Measurements from ENCODE around the gene GOLGB1. TPM values are rescaled to one million over a fixed set of nuclear protein-coding genes. Genes with fewer than 3 reads are reported as not detected.

Gene GOLGB1
- total RNA-seq, 4 donors from 2014 or later, result 32.6 to 78.3 (median 54.9) TPM

DNA sequence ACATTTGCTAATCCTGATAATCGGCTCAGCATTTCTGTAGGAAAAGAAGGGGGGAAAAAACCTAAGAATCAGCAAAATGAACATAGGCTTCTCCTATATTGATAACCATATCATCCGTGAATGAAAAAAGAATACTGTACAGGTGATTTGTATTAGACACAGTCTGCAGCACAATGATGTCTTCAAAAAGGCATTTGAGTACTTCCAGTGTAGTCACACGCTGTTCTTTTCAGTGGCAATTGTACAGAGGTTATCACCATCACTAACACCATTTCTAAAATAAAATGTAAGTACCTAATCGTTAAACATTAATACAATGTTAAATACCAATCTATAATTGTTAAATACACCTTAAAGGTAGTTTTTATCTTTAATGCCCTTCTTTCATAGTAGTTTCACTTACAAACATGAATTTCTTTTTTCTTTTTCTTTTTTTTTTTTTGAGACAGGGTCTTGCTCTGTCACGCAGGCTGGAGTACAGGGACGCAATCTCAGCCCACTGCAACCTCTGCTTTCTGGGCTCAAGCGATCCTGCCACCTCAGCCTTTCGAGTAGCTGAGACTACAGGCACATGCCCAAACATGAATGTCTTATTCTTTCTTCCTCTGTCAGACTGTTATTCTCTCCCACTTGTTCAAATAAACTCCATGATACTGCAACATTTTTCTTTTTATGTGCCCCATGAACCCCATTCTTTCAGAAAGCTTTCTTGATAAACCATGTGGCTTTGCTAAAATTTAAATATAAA lies 18.4 kb downstream of the GOLGB1 start:
- H3K4me1 ChIP-seq, result no peaks in the 10 kb centered on the region
- no peak overlapping the region for H3K4me3 ChIP-seq
- no peak overlapping the region for H3K27ac ChIP-seq
- no peak for DNase-seq
- no peaks in the 10 kb centered on the region for H3K9me3 ChIP-seq
- intact Hi-C loops (cut with DNase I; ENCODE audit: low total_unique reads), result no loop called here
- TF ChIP-seq POLR2A (IDR thresholded peaks at IDR 0.05) (no peak), CTCF (IDR thresholded peaks at IDR 0.05) (no peak)
- no peaks in the 10 kb centered on the region for H3K36me3 ChIP-seq
- H3K27me3 ChIP-seq, result no peaks in the 10 kb centered on the region

DNA sequence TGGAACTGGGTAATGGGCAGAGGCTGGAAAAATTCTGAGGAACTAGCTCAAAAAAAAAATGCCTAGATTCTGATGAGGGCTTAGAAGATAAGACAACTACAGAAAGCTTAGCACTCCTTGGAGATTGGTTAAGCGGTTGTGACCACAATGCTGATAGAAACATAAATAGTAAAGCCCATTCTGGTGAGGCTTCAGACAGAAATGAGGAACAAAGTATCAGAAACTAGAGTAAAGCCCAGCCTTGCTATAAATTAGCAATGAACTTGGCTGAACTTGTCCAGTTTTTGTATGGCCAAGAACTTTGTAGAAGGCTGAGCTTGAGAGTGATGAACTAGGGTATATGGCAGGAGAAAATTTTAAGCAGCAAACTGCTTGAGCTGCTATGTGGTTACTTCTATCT lies 25.4 kb downstream of the GOLGB1 start:
- DNase-seq, result no peak
- Histone ChIP-seq H3K27me3 (no peaks in the 10 kb centered on the region), H3K4me1 (no peaks in the 10 kb centered on the region), H3K9me3 (no peaks in the 10 kb centered on the region), H3K4me3 (no peak overlapping the region), H3K36me3 (no peaks in the 10 kb centered on the region), H3K27ac (no peak overlapping the region)
- intact Hi-C loops (cut with DNase I; ENCODE audit: low total_unique reads), result no loop called here
- TF ChIP-seq CTCF (IDR thresholded peaks at IDR 0.05) (no peak), POLR2A (IDR thresholded peaks at IDR 0.05) (no peak)

DNA sequence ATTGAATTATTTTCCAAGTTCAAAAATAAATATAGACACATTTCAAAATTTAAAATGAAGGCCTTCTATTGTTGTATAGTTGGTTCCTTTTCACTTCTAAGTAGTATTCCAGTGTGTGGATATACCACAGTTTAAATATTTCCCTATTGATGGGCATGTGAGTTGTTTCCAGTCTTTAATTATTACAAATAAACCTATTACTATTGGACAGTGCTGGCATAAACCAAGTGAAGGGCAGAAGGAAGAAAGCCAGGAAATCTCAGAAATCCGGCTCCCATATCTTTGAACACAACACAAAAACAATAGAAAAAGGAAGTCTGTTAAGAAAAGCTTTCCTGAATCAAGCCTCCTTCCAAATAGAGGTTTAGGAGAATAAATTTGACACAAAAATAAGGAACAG lies 26.1 kb downstream of the GOLGB1 start:
- H3K9me3 ChIP-seq, result no peaks in the 10 kb centered on the region
- TF ChIP-seq POLR2A (IDR thresholded peaks at IDR 0.05) (no peak), CTCF (IDR thresholded peaks at IDR 0.05) (no peak)
- no peaks in the 10 kb centered on the region for H3K4me1 ChIP-seq
- no peaks in the 10 kb centered on the region for H3K27me3 ChIP-seq
- no peak overlapping the region for H3K4me3 ChIP-seq
- H3K36me3 ChIP-seq, result no peaks in the 10 kb centered on the region
- no peak for DNase-seq
- intact Hi-C loops (cut with DNase I; ENCODE audit: low total_unique reads), result no loop called here
- H3K27ac ChIP-seq, result no peak overlapping the region

GRCh38 chr3:121722411-121722810 lies 27.1 kb downstream of the GOLGB1 start:
- no peaks in the 10 kb centered on the region for H3K36me3 ChIP-seq
- H3K27ac ChIP-seq, result no peak overlapping the region
- no peaks in the 10 kb centered on the region for H3K4me1 ChIP-seq
- intact Hi-C loops (cut with DNase I; ENCODE audit: low total_unique reads), result no loop called here
- no peaks in the 10 kb centered on the region for H3K27me3 ChIP-seq
- no peak for DNase-seq
- no peak for TF ChIP-seq CTCF (IDR thresholded peaks at IDR 0.05)
- no peak for TF ChIP-seq POLR2A (IDR thresholded peaks at IDR 0.05)
- no peak overlapping the region for H3K4me3 ChIP-seq
- no peaks in the 10 kb centered on the region for H3K9me3 ChIP-seq

DNA sequence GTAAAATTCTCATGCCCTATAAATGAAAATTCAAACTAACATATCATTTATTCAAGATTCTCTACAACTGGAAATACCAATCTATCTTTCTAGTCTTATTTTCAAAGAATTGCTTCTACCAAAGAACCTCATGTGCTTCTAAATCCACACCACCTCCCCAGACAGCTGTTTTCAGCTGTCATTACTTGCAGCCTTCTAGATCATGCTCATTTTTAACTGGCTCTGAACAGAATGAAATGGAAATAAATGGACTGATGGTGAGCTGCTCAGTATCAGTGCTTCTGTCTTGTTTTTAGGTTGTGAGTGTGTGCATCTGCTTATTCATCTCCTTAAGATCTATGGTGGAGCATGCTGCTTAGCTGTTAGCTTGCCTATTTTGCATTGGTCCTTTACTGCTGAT lies 29.4 kb downstream of the GOLGB1 start:
- Histone ChIP-seq H3K9me3 (no peaks in the 10 kb centered on the region), H3K4me3 (no peak overlapping the region), H3K27ac (no peak overlapping the region), H3K36me3 (no peaks in the 10 kb centered on the region), H3K4me1 (no peaks in the 10 kb centered on the region), H3K27me3 (no peaks in the 10 kb centered on the region)
- intact Hi-C loops (cut with DNase I; ENCODE audit: low total_unique reads), result no loop called here
- no peak for DNase-seq
- TF ChIP-seq CTCF (IDR thresholded peaks at IDR 0.05) (no peak), POLR2A (IDR thresholded peaks at IDR 0.05) (no peak)
